Suprapubic skin (tissue), 4 donors: Measurements from ENCODE around the gene SYNDIG1.

Experiments
- EP300 ChIP-seq: sonication (generic); formaldehyde crosslinking; IDR thresholded peaks from one replicate; pipeline ENCODE4 v1.6.1; 2017; ENCODE audit warnings: antibody characterized with exemption
- POLR2A ChIP-seq, 2 donors: fragments of 450-650 bp; IDR thresholded peaks; one replicate each; pipeline ENCODE4 v1.6.1; 2017; ENCODE audit warnings: antibody characterized with exemption in 2 of 2, mild to moderate bottlenecking in 2 of 2, moderate library complexity in 2 of 2
- POLR2AphosphoS5 ChIP-seq, 3 donors: sonication (generic); formaldehyde crosslinking; IDR thresholded peaks; one replicate each; pipeline ENCODE4 v1.6.1; 2017; ENCODE audit warnings: antibody characterized with exemption in 3 of 3
- TF ChIP-seq, protein P1 (sequence below), 2 donors: fragments of 200-600 bp in 1 of 2; fragments of 450-650 bp in 1 of 2; sonication (generic) in 1 of 2; IDR thresholded peaks; one replicate each; pipeline ENCODE4 v1.5.1; 2016 to 2019; ENCODE audit warnings: antibody characterized with exemption in 2 of 2, mild to moderate bottlenecking in 1 of 2, moderate library complexity in 1 of 2

- TF ChIP-seq POLR2A (IDR thresholded peaks at IDR 0.05) (no peak), POLR2AphosphoS5 (IDR thresholded peaks at IDR 0.05) (no peak), EP300 (no peak)
- TF ChIP-seq, protein P1, sequence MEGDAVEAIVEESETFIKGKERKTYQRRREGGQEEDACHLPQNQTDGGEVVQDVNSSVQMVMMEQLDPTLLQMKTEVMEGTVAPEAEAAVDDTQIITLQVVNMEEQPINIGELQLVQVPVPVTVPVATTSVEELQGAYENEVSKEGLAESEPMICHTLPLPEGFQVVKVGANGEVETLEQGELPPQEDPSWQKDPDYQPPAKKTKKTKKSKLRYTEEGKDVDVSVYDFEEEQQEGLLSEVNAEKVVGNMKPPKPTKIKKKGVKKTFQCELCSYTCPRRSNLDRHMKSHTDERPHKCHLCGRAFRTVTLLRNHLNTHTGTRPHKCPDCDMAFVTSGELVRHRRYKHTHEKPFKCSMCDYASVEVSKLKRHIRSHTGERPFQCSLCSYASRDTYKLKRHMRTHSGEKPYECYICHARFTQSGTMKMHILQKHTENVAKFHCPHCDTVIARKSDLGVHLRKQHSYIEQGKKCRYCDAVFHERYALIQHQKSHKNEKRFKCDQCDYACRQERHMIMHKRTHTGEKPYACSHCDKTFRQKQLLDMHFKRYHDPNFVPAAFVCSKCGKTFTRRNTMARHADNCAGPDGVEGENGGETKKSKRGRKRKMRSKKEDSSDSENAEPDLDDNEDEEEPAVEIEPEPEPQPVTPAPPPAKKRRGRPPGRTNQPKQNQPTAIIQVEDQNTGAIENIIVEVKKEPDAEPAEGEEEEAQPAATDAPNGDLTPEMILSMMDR (IDR thresholded peaks at IDR 0.05), result no peak
These were observed 176.9 kb downstream of the SYNDIG1 start for GRCh38 chr20:24646321-24646720.
